Neutrophil (primary cell): ENCODE data around the gene ZNF469.

Source experiments
- H3K27ac ChIP-seq: fragments of 200-600 bp; sonication (generic); 2 replicates; pipeline ENCODE4 v1.5.1; 2016; ENCODE audit warnings: mild to moderate bottlenecking, moderate library complexity
- H3K27me3 ChIP-seq: fragments of 200-600 bp; sonication (generic); 2 replicates; pipeline ENCODE4 v1.6.0; 2016; ENCODE audit warnings: mild to moderate bottlenecking
- H3K36me3 ChIP-seq: fragments of 200-600 bp; sonication (generic); 2 replicates; pipeline ENCODE4 v1.5.1; 2017
- H3K4me1 ChIP-seq, 2 experiments: fragments of 200-600 bp in 1 of 2; sonication (generic) in 1 of 2; 1 replicate in 1 of 2; 2 replicates in 1 of 2; pipeline versions ENCODE4 v1.5.1 to v1.6.1; 2013 to 2016; ENCODE audit warnings: low read depth in 1 of 2, low read length in 1 of 2, mild to moderate bottlenecking in 1 of 2, moderate library complexity in 1 of 2; ENCODE audit not compliant: control insufficient read depth in 1 of 2, insufficient read depth in 1 of 2
- H3K4me3 ChIP-seq, 2 experiments: fragments of 200-600 bp in 1 of 2; sonication (generic) in 1 of 2; 1 replicate in 1 of 2; 2 replicates in 1 of 2; pipeline ENCODE4 v1.5.1; 2013 to 2016; ENCODE audit warnings: low read depth in 1 of 2, low read length in 1 of 2, mild to moderate bottlenecking in 1 of 2, moderate library complexity in 1 of 2
- H3K9me3 ChIP-seq: fragments of 200-600 bp; sonication (generic); 2 replicates; pipeline ENCODE4 v1.5.1; 2016
- TF ChIP-seq, protein P1 (sequence below): fragments of 200-600 bp; sonication (generic); IDR thresholded peaks from 2 replicates; pipeline ENCODE4 v1.5.1; 2016; ENCODE audit warnings: antibody characterized with exemption

The ZNF469 gene

DNA sequence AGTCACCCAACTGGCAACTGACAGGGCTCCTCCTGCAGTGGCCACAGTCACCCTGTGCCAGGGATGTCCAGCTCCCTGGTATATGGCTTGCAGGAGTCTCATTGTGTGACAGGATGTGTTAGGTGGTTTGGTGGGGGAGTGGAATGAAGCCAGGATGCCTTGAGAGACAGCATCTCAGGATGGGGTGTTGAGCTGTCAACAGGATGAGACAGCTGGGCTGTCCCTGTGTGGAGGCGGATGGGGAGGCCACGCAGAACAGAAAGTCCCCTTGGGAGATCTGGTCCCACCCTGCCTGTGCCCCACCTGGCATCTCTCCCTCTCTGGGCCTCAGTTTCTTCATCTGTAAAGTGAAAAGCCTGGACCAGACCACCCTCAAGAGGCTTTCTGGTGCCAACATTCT is 9.5 kb upstream of the ZNF469 start:
- TF ChIP-seq, protein P1, sequence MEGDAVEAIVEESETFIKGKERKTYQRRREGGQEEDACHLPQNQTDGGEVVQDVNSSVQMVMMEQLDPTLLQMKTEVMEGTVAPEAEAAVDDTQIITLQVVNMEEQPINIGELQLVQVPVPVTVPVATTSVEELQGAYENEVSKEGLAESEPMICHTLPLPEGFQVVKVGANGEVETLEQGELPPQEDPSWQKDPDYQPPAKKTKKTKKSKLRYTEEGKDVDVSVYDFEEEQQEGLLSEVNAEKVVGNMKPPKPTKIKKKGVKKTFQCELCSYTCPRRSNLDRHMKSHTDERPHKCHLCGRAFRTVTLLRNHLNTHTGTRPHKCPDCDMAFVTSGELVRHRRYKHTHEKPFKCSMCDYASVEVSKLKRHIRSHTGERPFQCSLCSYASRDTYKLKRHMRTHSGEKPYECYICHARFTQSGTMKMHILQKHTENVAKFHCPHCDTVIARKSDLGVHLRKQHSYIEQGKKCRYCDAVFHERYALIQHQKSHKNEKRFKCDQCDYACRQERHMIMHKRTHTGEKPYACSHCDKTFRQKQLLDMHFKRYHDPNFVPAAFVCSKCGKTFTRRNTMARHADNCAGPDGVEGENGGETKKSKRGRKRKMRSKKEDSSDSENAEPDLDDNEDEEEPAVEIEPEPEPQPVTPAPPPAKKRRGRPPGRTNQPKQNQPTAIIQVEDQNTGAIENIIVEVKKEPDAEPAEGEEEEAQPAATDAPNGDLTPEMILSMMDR, result no peak
- Histone ChIP-seq H3K4me3 (no peak overlapping the region), H3K36me3 (no peaks in the 10 kb centered on the region), H3K4me1 (no peaks in the 10 kb centered on the region), H3K27ac (no peak overlapping the region), H3K9me3 (no peaks in the 10 kb centered on the region), H3K27me3 (no peaks in the 10 kb centered on the region)

DNA sequence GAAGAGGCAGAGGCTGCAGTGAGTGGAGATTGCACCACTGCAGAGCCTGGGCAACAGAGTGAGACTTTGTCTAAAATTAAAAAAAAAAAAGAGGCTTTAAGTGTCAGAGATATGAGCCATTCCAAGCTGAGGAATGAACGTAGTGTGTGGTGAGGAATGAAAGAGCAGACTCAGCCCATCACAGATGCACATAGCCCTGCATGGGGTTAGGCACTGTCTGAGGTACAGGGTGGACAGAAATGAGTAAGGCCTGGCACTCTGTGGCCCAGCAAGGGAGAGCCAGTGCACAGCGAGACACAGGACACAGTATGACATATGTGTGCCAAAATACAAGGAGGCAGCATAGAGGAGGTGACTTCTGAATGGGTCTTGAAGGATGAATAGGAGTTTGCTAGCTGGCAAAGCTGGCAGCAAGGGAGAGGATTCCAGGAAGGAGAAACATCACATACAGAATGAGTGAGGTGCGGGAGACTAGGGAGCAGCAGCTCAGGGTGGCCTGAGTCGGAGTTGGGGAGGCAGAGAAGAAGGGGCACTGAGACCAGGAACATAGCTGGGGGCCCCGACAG is 8.7 kb upstream of the ZNF469 start:
- Histone ChIP-seq H3K9me3 (no peaks in the 10 kb centered on the region), H3K27me3 (no peaks in the 10 kb centered on the region), H3K4me3 (no peak overlapping the region), H3K27ac (no peak overlapping the region), H3K36me3 (no peaks in the 10 kb centered on the region), H3K4me1 (no peaks in the 10 kb centered on the region)
- TF ChIP-seq, protein P1, result no peak

DNA sequence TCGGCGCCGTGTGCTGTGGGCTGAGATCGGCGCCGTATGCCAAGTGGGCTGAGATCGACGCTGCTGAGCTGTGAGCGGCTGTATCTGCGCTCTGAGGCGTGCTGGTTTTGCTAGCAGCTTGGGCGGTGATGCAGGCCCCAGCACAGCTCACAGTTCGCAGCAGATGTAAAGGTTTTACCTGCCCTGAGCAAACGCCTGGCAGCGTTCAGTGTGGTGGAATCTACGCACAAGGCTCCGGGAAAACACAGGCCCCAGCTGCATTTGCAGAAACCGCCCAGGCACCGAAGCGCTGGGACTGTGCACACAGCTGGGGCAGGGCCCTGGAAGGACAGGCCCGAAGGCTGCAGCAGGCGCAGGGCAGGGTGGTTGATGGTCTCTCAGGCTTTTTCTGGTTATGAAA is 8.0 kb upstream of the ZNF469 start:
- TF ChIP-seq, protein P1, result no peak
- H3K9me3 ChIP-seq, result no peaks in the 10 kb centered on the region

DNA sequence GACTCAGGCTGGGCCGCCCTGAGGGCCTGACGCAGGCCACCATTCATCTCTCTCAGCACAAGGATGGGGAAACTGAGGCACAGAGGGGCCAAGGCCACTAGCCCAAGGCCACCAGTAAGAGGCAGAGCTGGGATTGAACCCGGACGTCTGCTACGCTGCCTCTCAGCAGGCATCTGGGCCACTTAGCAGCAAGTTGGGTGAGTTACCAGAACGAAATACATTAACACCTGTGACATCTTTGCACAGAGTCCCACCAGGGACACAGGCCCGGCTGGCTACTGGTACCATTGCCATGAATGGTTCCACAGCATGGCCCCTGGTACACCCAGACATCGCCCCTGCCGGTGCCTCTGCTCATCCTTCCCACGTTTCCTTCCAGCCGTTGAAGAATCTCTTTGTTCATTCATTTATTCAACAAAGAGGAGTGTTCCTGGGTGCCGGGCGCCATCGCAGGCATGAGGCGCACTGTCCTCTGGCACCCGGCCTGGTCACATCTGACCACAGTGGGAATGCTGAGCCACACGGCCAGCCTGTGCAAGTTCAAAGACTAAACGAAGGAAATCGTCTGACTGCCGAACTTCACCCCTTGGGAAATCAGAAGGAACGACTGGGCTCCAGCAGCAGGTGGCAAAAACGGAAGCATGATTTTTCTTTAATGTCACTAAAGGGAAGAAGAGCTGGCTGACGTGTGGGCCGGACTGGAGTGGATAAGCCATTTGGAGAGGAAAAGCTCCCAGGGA is 7.4 kb upstream of the ZNF469 start:
- Histone ChIP-seq H3K27me3 (no peaks in the 10 kb centered on the region), H3K27ac (no peak overlapping the region), H3K4me3 (no peak overlapping the region), H3K36me3 (no peaks in the 10 kb centered on the region), H3K4me1 (no peaks in the 10 kb centered on the region), H3K9me3 (no peaks in the 10 kb centered on the region)
- TF ChIP-seq, protein P1, result no peak

More for the DNA sequence above, 8.0 kb upstream of the ZNF469 start:
- H3K27me3 ChIP-seq, result no peaks in the 10 kb centered on the region
- no peak overlapping the region for H3K4me3 ChIP-seq
- no peaks in the 10 kb centered on the region for H3K4me1 ChIP-seq
- H3K27ac ChIP-seq, result no peak overlapping the region
- H3K36me3 ChIP-seq, result no peaks in the 10 kb centered on the region

DNA sequence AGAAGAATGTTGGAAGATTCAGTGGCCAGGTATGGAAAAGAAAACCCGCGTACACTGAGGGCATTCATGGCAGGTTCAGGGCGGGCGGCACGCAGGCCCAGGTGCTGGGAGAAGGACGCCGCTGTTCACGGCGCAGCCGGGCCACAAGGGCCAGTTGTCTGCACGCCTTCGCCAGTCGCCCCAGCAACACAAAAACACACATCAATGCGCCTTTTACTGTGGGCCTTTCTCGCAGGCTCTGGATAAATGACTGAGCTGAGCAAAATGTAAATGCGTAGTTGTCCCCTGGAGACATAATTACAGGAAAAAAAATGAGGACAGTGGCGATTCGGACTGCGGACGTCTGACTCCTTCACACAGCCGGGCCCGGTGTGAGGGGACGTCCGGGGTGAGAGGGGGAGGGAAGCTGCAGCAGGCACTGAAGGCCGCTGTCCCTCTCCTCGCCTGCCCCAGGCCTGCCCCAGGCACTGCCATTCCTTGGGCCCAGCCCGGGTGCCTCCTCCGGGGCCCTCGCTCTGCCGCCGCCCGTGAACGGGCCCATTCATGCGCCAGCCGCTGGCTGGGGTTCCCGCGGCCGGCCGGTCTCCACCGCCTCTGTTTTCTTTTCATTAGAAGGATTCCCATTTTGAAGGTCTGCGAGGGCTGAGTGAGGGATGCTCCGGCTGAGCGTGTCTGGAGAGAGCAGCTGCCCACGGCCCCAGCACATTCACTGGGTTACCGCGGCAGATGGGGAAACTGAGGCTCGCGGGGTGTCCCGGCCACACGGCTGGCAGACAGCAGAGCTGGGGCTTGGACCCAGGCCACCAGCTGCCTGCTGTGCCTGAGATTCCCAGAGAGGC is 6.5 kb upstream of the ZNF469 start:
- Histone ChIP-seq H3K27me3 (peaks cover 2% of the 10 kb centered on the region), H3K4me3 (no peak overlapping the region), H3K36me3 (no peaks in the 10 kb centered on the region), H3K4me1 (no peaks in the 10 kb centered on the region), H3K9me3 (no peaks in the 10 kb centered on the region), H3K27ac (no peak overlapping the region)
- TF ChIP-seq, protein P1, result no peak
